Activated CD4-positive, CD25-positive, alpha-beta regulatory T cell treated with anti-CD3 and anti-CD28 coated beads, Interleukin-2, amount 50 U/mL, for 24 hours (primary cell): ENCODE results near the gene CDK17.
"Not testable (repeated sequence)": the region's sequence is repeated elsewhere in the genome, so short reads cannot be mapped to it uniquely, and the experiment has no call there.

ENCODE experiments used
- ATAC-seq, 2 donors: fragments of 150-1000 bp; cut with Tn5 transposase; one replicate each; pipeline ENCODE4 v1.10.0; 2021; ENCODE audit warnings: mild to moderate bottlenecking in 1 of 2, moderate library complexity in 1 of 2

The CDK17 gene

DNA sequence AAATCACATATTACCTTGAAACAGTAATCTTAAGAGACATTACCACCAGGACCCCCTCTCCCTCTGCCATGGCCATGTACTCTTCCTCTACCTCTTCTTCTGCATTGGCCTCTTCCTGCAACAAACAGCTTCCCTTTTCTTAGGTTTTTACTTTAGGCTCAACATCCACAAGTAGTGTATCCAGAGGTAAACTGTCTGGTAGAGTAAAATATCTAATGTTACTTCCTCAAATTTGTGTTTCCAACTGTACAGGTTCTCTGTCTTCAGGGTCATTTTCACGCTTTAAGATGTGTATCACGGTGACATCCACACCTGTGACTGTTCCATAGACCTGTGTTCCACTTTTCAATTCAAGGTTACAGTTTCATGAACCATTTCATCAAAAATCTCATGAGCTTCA, 13.4 kb downstream of the CDK17 start:
- no peak for ATAC-seq

DNA sequence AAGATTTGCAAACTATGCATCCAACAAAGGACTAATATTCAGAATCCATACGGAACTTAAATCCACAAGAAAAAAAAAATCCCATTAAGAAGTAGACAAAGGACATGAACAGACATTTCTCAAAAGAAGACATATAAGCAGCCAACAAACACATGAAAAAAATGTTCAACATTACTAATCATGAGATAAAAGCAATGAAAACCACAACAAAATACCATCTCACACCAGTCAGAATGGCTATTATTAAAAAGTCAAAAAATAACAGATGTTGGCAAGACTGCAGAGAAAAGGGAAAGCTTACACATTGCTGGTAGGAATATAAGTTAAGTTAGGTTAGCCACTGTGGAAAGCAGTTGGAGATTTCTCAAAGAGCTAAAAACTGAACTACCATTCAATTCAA, 16.2 kb downstream of the CDK17 start:
- peak in 1 of 2 donors; percentile 30 for ATAC-seq

DNA sequence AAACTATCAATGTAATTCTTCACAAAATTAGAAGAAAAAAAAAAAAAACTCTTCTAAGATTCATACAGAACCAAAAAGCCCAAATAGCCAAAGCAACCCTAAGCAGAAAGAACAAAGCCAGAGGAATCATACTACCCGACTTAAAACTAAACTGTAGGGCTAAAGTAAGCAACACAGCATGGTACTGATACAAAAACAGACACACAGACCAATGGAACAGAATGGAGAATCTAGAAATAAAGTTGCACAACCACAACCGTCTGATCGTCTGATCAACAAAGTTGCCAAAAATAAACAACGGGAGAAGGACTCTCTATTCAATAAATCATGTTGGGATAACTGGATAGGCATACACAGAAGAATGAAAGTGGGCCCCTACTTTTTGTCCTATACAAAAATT, 16.9 kb downstream of the CDK17 start:
- ATAC-seq = no peak

DNA sequence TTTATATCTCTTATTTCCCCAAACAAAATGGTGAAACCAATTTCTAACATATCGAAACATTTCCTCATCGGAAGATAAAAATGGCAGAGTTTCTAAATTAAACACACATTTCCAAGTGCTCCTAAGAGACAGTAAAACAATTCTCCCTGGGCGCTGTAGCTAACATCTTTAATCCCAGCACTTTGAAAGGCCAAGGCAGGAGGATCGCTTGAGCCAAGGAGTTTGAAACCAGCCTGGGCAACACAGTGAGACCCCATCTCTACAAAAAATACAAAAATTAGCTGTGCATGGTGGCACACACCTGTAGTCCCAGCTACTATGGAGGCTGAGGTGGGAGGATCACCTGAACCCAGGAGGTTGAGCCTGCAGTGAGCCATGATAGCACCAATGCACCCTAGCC, 20.5 kb downstream of the CDK17 start:
- ATAC-seq = not testable (repeated sequence)

DNA sequence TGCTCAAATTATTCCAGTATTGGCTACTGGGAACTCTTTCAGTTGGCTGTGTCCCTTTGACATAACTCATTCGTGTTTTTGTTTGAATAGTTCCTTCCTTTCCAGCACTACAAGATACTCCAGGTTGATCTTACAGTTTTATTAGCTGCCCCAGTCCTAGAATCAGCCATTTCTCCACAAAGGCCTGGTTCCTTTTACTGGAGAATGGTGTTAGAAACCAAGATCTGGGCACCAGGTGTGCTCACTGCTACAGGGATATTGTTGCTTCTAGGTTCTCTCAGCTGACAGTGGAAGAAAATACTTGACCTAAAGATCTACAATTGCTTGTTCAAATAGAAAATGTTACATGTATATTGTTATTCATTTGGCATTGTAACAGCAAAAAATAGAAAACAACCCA, 21.9 kb downstream of the CDK17 start:
- no peak for ATAC-seq

DNA sequence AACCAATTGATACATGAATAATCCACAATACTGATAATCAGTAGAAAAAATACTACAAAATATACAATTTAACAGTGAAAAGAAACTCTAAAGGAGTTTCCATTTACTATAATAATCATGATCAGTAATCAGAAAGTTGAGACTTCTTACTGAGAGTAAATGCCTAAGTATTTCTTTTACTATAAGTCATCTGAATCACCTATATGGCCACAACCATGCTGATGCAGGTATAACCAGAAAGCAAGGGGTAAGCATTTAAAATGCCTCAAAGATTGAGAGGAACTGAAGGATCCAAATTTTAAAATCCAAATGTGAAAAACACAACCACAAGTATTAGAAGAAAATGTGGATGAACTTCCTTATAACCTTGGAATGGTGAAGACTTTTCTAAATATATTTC, 23.4 kb downstream of the CDK17 start:
- peak; percentile 52 to 67 for ATAC-seq

DNA sequence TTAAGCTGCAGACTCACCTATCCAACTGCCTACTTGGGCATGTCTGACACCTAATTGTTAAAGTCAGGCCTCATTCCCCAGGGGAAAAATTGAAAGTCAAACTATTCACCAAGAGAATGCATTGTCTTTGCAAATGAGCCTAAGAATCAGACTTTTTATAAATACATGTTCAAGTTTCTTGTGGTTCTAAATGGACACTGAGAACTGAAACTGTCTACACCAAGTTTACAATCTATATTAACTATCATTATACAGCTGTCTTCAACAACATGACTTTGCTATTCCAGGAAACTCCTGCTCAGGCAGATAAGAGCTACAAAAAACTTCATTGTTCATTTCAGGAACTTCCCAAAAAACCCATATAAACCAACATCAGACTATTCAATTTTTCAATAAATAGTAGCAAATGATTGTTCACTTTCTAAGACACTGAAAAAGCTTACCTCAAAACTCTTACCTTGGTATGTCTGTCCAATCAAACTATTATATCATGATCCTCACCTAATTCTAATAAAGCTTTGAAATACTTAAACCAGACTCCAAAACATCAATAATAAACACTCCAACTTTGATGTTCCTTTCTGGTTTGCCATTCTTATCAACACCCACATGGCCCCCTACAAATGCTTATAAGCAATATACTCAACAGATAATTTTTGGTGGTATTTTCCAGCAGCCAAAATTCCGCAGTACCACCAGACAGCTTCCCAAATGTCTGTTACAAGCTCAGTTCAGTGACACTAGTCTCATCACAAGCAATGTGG, 24.2 kb downstream of the CDK17 start:
- ATAC-seq = no peak

DNA sequence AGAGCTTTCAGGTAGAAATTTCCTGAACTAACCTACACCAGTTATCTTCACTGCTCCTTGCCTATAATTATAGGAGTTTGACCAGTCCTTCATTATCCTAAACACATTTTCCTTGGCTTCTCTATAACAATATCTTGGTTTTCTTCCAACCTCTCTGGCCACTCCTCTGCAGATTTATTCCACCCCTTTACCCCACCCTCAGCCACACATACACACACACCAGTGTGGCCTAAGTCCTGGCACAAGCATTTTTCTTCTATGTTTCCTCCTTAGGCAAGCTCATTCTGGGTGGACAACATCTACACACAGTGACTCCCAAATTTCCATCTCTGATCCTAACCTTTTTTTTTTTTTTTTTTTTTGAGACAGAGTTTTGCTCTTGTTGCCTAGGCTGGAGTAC, 25.1 kb downstream of the CDK17 start:
- no peak for ATAC-seq

DNA sequence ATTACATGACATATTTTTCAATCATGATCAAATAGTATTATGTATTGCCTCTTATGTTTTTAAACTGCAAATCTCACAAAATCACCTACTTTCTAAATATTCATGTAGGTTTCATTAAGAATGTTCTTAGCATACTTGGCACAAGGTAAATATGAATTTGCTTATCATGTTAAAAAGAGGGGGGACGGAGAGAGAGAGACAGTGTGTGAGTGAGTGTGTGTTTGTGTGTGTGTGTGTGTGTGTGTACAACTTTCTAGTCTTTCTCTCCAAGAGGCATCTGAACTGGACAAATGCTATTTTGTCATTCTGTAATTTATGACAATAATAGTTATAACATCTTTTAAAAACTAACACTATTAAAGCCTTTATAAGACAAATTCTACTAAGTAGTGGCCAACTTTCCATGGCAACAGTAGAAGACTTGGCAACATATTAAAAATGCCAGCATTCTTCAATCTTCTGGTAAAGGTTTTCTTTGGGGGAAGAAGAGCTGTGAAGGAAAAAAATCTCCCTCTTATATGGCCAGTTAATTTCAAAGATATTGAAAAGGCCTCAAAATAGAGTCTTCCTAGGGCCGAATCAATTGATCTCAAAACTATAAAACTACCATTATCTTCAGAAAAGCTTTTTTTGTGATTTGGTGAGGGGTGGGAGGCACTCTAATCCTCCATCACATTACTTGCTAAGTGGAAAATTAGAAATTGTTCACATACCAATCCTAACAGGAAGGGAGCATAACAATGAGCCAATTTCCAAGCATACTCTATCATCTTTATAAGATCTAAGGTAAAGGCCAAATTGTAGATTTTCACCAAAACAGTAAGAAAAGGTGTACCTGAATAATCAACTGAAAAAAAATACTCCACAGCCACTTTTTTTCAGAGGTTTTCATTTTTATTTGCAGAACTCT, 28.2 kb downstream of the CDK17 start:
- ATAC-seq = no peak

DNA sequence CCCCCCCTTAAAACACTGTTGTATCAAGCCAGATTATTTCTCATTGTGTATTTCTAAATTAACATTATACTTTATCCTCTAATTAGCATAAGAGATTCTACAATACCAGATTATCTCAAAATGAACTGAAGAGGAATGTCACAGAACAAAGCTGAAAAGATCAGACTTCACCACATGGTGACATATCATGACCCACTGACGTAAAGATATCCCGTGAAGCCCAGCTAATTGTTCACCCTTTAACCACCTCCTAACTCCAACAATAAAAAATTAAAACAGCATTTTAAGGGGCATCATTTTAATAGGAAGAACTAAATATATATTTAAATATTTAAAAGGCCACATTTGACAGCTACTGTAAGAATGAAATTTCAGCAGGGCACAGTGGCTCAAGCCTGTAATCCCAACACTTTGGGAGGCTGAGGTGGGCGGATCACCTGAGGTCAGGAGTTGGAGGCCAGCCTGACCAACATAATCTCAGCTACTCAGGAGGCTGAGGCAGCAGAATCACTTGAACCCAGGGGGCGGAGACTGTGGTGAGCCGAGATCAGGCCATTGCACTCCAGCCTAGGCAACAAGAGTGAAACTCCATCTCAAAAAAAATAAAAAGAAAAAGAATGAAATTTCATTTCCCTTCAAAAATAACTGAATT, 29.0 kb downstream of the CDK17 start:
- no peak for ATAC-seq

DNA sequence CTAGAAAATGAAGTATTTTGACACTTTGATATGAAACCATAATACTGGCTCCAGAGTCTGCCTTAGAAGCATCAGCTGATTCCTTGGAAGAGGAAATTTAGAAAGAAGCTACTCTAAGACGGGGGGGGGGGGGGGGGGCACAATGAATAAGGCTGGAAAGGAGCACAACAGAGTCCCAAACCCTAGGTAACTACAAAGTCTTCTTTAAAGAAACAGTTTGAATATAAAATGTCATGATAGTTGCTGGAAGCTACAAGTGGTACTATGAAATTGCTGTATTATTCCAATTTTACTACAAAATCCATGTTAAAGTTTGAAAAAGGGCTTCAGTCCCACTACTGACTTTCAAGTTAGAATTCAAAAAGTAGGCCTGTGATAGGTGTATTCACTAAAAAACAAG, 31.6 kb downstream of the CDK17 start:
- no peak for ATAC-seq

DNA sequence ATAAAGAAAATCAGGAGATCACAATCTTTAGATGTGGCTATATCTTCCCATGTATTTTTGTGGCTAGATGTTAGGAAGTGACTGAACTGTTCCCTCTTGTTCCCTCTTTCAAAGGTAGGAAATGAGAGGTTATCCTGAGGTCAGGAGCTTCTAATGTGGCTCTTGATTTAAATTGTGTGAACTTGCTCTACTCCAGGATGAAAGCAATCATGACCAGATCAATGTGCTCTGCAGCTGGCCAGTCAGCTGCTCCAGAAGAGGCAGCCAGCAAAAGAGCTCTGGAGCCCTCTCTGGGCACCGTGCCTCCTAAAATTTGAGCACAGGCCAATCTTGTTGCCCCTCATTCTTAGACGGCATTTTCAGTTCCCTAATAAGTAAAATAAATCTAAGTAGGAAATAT, 32.0 kb downstream of the CDK17 start:
- no peak for ATAC-seq

DNA sequence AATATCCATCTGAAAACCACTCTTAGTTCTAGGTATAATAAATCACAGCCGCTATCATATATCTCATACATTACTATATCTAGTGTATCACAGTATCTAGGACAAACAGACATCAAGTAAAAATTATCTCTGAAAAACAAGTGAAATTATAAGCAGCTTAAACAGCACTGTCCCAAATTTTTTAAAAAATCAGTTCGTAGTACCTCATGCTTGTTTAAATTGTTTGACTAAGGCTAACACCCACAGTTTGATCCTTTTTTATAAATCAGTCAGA, 33.9 kb downstream of the CDK17 start:
- ATAC-seq = no peak

DNA sequence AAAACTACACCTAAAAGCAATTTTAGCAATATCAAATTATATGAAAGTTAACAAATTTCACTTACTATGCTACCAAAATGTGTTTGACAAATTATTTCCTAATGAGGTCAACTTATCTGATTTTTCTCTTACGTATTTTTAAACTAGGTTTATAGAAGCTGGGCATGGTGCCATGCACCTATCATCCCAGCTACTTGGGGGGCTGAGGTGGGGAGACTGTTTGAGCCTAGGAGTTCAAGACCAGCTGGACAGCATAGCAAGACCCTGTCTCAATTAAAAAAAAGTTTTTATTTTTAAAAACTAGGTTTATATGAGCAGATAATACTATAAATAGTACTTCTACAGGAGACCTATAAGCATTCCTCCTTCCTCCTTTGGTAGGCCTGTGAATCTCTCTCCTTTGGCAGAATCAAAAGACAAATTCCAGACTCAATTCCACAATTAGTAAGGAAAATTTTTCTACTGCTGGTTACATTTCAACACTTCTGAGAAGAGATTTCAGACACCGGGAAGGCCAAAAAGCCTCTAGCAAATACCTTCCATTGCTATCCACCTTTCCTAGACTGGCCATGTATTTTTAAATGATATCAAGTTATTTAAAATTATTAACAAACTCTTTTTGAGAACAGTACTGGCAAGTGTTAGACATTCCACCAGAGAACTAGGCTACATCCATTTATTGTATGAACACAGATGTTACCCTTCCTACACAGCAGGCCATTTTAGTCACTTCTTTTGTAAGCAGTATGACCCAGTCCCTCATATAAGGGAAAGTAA, 34.4 kb downstream of the CDK17 start:
- no peak for ATAC-seq

DNA sequence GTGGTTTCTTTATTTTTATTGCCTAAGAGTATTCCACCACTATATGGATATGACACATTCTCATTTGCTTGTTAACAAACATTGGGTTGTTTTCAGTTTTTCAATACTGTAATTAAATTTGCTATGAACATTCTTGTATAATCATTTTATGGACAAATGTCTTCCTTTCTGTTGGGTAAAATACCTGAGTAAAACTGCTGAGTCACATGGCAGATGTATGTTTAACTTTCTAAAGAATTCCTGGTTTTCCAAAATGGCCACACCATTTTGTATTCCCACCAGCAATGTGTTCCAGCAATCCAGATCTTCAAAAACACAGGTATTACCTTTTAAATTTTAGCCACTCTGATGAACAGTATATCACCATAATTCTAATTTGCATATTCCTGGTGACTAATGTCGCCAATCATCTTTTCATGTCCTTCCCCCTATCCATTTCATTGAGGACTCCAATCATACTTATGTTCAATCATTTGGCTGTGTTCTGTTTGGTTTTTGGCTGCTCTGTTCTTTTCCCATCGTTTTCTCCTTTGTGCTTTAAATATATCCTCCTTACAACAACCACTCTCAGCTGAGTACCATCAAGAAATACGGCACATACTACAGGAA, 36.0 kb downstream of the CDK17 start:
- peak; percentile 48 to 58 for ATAC-seq

DNA sequence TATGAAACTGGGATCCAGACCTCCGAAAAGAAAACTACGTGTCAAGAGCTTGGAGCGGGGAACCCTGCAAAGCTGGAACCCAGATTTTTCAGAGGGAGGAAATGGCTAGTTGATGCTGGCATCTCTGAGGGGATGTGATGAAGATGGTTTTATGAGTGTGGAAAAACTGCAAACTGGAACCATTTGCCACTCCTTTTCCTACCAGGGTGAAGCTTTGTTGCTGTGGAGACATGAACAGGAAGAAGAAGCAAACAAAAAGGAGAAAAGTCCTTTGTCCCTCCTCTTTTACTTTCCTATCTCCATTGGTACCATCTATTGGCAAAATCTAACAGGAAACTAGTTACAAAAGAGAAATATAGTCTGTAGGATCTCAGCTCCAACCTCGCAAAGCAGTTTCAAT, 39.2 kb downstream of the CDK17 start:
- no peak for ATAC-seq

DNA sequence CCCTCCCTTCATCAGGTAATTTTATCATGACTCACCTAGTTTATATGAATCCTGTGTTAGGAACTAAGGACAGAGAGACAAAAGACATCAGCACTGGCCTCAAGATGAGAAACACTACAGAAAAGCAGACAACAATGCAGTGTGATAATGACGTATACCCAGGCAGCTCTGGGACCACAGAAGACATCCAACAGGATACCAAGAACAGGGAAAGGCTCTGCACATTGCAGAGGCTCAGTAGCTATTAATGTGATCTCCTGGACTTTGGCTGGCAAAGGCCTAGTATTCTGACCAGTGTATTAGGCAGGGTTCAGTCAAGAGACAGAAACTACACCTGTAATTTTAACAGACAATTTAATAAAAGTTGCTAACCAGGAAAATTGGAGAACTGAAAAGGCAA, 39.7 kb downstream of the CDK17 start:
- no peak for ATAC-seq

DNA sequence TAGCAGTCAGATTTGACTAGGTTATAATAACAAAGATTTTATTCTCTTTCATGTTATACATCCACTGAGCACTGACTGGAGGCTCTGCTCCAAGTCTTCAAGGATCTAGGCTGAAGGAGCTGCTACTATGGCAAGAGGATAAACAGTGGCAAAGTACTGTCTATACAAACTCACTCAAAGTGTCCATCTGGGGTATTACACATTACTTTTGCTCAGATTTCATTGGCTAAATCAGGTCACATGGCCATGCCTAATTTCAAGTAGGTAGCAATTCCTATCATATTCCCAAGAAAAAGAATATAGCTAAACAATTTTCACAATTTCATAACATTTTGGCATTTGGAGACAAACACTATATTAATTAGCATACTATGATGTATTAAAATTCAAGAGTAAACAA, 40.9 kb downstream of the CDK17 start:
- ATAC-seq = no peak

DNA sequence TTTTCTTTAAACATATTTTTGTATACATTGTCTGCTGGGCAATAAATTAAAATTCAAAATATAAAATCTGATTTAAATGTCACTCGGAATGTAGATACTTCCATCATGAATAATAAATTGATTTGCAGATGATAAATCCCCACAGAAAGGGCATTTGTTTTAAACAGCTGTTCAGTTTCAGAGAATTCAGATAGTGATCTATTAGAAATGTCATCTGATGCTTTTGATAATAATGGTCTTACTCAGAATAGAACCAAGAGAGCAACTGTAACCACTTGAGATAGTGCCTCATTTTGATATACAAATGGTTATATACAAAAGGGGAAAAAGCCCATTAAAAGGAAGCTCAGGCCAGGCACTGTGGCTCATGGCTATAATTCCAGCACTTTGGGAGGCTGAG, 43.4 kb downstream of the CDK17 start:
- peak in 1 of 2 donors; percentile 58 for ATAC-seq

DNA sequence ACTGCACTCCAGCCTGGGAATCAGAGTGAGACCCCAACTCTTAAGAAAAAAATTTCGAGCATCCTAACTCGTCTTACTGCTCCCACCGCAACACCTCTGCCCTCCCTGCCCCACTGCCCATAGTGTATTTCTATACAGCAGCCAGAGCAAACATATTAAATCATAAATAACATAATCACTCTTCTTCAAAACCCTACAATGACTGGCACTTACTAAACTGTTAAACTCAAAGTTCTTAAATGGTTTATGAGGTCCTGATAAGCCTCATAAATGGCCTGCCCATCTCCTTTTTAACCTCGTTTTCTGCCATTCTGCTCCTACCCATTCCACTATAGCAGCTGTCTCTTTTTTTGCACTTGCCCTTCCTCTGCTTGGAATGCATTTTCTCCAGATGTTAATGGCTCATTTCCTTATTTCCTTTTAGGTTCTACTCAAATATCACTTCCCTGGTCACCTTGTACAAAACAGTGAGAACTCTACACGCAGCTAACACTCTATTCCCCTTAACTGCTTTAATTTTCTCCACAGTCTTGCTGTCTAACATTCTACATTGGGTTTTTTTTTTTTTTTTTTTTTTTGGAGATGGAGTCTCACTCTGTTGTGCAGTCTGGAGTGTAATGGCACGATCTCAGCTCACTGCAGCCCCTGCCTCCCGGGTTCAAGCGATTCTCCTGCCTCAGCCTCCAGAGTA, 45.2 kb downstream of the CDK17 start:
- ATAC-seq = no peak

DNA sequence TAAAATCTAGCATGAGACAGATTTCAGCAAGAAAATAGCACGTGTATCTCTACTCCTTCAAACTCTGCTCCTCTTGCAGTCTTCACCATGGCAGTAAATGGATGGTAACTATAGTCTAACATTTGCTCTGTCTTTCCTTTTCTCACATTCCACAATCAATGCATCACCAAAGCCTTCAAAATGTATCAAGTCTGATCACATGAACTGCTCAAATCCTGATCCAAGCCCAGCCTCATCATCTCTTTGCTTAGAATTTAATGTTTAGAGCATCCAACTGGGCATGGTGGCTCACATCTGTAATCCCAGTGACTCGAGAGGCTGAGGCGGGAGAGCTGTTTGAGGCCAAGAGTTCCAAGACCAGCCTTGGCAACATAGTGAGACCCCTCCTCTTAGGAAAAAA, 45.9 kb downstream of the CDK17 start:
- no peak for ATAC-seq
